SJSA1 (cell line): ENCODE results near the gene SCAPER. TPM values are rescaled to one million over a fixed set of nuclear protein-coding genes. Genes with fewer than 3 reads are reported as not detected.
"Not testable (repeated sequence)": the region's sequence is repeated elsewhere in the genome, so short reads cannot be mapped to it uniquely, and the experiment has no call there.

Source experiments
- DNase-seq, 2 experiments: peaks; one replicate each; pipeline ENCODE4 v3.0.0-alpha.2; 2015 to 2020; ENCODE audit warnings: low spot score in 2 of 2, low read depth in 1 of 2
- H3K27ac ChIP-seq: fragments of 250-450 bp; sonication (Bioruptor Pico); 2 replicates; pipeline ENCODE4 v1.5.1; 2020; ENCODE audit warnings: mild to moderate bottlenecking, moderate library complexity
- H3K27me3 ChIP-seq: fragments of 250-450 bp; sonication (Bioruptor Pico); replicated peaks from 2 replicates; pipeline ENCODE4 v1.5.1; 2020; ENCODE audit warnings: mild to moderate bottlenecking, moderate library complexity
- H3K36me3 ChIP-seq: fragments of 250-450 bp; sonication (Bioruptor Pico); 2 replicates; pipeline ENCODE4 v1.5.1; 2020; ENCODE audit warnings: mild to moderate bottlenecking
- H3K4me1 ChIP-seq: fragments of 250-450 bp; sonication (Bioruptor Pico); replicated peaks from 2 replicates; pipeline ENCODE4 v1.6.1; 2021; ENCODE audit warnings: mild to moderate bottlenecking
- H3K4me3 ChIP-seq: fragments of 250-450 bp; sonication (Bioruptor Pico); 2 replicates; pipeline ENCODE4 v1.5.1; 2020; ENCODE audit warnings: mild to moderate bottlenecking
- H3K9me3 ChIP-seq: fragments of 250-450 bp; sonication (Bioruptor Pico); replicated peaks from 2 replicates; pipeline ENCODE4 v1.5.1; 2020; ENCODE audit warnings: mild to moderate bottlenecking
- total RNA-seq: library from RNA; depleted of rRNA; stranded (reverse); fragments of >200 nt; shearing (Covaris generic); gene quantifications from 2 replicates; pipeline ENCODE4 v1.2.3, GENCODE V29; 2014

The SCAPER gene
- total RNA-seq, 1 experiment from 2014 or later: 10.2 TPM

DNA sequence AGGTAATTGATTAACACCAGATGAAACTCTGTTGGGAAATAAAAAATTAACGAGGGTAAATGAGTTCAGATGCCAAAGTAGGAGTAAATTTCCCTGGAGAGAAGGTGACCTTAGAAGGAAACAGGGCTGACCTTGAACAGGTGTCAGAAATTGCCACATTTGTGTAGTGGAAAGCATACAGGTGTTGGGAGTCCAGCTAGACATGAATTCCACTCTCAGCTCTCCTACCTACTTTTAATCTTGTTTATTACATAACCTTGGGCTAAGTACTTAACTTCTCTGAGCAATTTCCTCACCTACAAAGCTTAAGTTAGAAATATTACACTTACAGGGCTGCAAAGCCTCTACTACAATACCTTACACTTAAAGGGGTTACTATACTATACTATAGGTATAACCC, 472.5 kb downstream of the SCAPER start:
- no peak overlapping the region for H3K27ac ChIP-seq
- H3K27me3 ChIP-seq: no peaks in the 10 kb centered on the region
- H3K36me3 ChIP-seq: no peaks in the 10 kb centered on the region; the same call in 1 of the 2 replicates

GRCh38 chr15:76431971-76432370, 473.2 kb downstream of the SCAPER start:
- H3K27ac ChIP-seq: no peak overlapping the region
- H3K9me3 ChIP-seq: no peaks in the 10 kb centered on the region
- H3K4me1 ChIP-seq: no peaks in the 10 kb centered on the region; the same call in 1 of the 2 replicates
- no peaks in the 10 kb centered on the region for H3K27me3 ChIP-seq
- no peak for DNase-seq
- no peaks in the 10 kb centered on the region; the same call in 1 of the 2 replicates for H3K36me3 ChIP-seq
- H3K4me3 ChIP-seq: no peak overlapping the region

More for the DNA sequence above, 472.5 kb downstream of the SCAPER start:
- Histone ChIP-seq H3K4me1 (no peaks in the 10 kb centered on the region; the same call in 1 of the 2 replicates), H3K9me3 (no peaks in the 10 kb centered on the region), H3K4me3 (no peak overlapping the region)
- DNase-seq: no peak

DNA sequence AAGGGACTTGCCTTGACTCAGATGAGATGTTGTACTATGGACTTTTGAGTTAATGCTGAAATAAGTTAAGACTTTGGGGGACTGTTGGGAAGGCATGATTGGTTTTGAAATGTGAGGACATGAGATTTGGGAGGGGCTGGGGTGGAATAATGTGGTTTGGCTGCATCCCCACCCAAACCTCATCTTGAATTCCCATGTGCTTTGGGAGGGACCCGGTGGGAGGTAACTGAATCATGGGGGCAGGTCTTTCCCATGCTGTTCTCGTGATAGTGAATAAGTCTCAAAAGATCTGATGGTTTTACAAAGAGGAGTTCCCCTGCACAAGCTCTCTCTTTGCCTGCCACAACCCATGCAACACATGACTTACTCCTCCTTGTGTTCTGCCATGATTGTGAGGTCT, 474.4 kb downstream of the SCAPER start:
- not testable (repeated sequence) for H3K36me3 ChIP-seq, DNase-seq, H3K4me1 ChIP-seq, H3K4me3 ChIP-seq, H3K9me3 ChIP-seq, H3K27ac ChIP-seq, H3K27me3 ChIP-seq

DNA sequence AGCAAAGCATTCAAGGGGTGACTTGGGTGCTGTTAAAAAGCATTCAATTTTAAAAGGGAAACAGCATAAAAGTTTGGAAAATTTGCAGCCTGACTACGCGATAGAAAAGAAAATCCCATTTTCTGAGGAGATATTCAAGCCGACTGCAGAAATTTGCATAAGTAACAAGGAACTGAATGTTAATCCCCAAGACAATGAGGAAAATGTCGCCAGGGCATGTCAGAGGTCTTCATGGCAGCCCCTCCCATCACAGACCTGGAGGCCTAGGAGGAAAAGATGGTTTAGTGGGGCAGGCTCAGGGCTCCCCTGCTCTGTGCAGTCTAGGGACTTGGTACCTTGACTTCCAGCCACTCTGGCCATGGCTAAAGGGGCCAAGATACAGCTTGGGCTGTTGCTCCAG, 475.5 kb downstream of the SCAPER start:
- Histone ChIP-seq H3K9me3 (no peaks in the 10 kb centered on the region), H3K27me3 (no peaks in the 10 kb centered on the region), H3K27ac (no peak overlapping the region), H3K36me3 (no peaks in the 10 kb centered on the region; the same call in 1 of the 2 replicates), H3K4me3 (no peak overlapping the region), H3K4me1 (no peaks in the 10 kb centered on the region; the same call in 1 of the 2 replicates)
- no peak for DNase-seq

GRCh38 chr15:76426941-76427340, 478.2 kb downstream of the SCAPER start:
- Histone ChIP-seq H3K4me1 (no peaks in the 10 kb centered on the region), H3K27me3 (no peaks in the 10 kb centered on the region), H3K4me3 (no peak overlapping the region)

GRCh38 chr15:76418352-76419140, 486.6 kb downstream of the SCAPER start:
- no peak overlapping the region for H3K4me3 ChIP-seq
- 0 out of 2 replicates have a peak, but pooled peaks cover 3% of the 10 kb centered on the region for H3K27me3 ChIP-seq
- no peaks in the 10 kb centered on the region for H3K9me3 ChIP-seq
- H3K4me1 ChIP-seq: no peaks in the 10 kb centered on the region
- no peak for DNase-seq
- no peak overlapping the region for H3K27ac ChIP-seq
- no peaks in the 10 kb centered on the region for H3K36me3 ChIP-seq

More at GRCh38 chr15:76426941-76427340, 478.2 kb downstream of the SCAPER start:
- Histone ChIP-seq H3K27ac (no peak overlapping the region), H3K36me3 (no peaks in the 10 kb centered on the region), H3K9me3 (no peaks in the 10 kb centered on the region)
- DNase-seq: no peak

GRCh38 chr15:76401285-76401684, 503.9 kb downstream of the SCAPER start:
- Histone ChIP-seq H3K27me3 (no peaks in the 10 kb centered on the region), H3K36me3 (no peaks in the 10 kb centered on the region), H3K4me3 (no peak overlapping the region), H3K9me3 (no peaks in the 10 kb centered on the region), H3K27ac (no peak overlapping the region), H3K4me1 (no peaks in the 10 kb centered on the region)
- no peak for DNase-seq

GRCh38 chr15:76398317-76399104, 506.6 kb downstream of the SCAPER start:
- Histone ChIP-seq H3K4me1 (no peaks in the 10 kb centered on the region), H3K27ac (no peak overlapping the region), H3K36me3 (no peaks in the 10 kb centered on the region), H3K4me3 (no peak overlapping the region), H3K27me3 (no peaks in the 10 kb centered on the region), H3K9me3 (no peaks in the 10 kb centered on the region)
- no peak for DNase-seq

GRCh38 chr15:76393614-76394013, 511.5 kb downstream of the SCAPER start:
- H3K4me3 ChIP-seq: no peak overlapping the region
- H3K27ac ChIP-seq: no peak overlapping the region
- no peaks in the 10 kb centered on the region for H3K4me1 ChIP-seq
- DNase-seq: no peak
- H3K9me3 ChIP-seq: no peaks in the 10 kb centered on the region
- no peaks in the 10 kb centered on the region for H3K27me3 ChIP-seq
- H3K36me3 ChIP-seq: no peaks in the 10 kb centered on the region

- Histone ChIP-seq H3K27me3 (no peaks in the 10 kb centered on the region), H3K36me3 (no peaks in the 10 kb centered on the region), H3K27ac (no peak overlapping the region), H3K4me3 (no peak overlapping the region), H3K9me3 (no peaks in the 10 kb centered on the region), H3K4me1 (no peaks in the 10 kb centered on the region)
- no peak for DNase-seq
These were observed 513.3 kb downstream of the SCAPER start for GRCh38 chr15:76391847-76392246.

DNA sequence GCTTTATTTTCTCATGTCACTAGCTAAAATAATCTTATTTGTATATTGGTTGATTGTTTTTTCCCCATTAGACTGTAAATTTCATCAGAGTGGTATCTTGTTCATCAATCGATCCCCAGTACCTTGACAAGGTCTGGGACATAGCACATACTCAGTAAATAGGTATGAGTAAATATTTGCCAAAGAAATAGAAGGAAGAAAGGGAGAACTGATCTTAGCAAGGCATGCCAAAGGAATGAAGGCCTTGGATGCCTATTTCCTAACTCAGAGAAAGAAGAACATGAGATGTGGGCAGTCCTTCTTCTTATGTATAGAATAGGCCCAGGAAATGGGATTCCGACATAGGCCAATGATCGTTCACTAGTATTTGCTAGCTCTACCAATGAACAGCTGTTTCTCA, 513.8 kb downstream of the SCAPER start:
- Histone ChIP-seq H3K27me3 (no peaks in the 10 kb centered on the region), H3K9me3 (no peaks in the 10 kb centered on the region), H3K36me3 (no peaks in the 10 kb centered on the region), H3K4me1 (no peaks in the 10 kb centered on the region), H3K4me3 (no peak overlapping the region), H3K27ac (no peak overlapping the region)
- no peak for DNase-seq

DNA sequence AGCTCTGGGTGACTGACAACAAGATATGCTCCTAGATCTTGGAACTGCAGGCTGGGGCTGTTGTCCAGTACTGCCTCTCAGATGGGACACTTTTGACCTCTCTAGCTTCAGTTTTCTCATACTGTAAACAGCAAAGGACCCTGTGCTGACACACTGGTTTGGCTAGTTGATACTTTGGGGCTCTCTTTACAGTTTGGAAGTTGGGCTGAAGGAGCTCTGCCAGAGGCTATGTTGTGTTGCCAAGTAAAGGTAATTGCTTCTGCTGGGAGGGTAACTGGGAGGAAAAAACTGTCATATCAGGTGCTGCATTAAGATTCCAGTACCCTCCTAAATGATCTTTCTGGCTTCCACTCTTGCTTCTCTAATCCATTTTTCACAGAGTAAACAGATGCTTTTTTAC, 514.6 kb downstream of the SCAPER start:
- Histone ChIP-seq H3K9me3 (no peaks in the 10 kb centered on the region), H3K4me1 (no peaks in the 10 kb centered on the region), H3K27ac (no peak overlapping the region), H3K36me3 (no peaks in the 10 kb centered on the region), H3K4me3 (no peak overlapping the region), H3K27me3 (no peaks in the 10 kb centered on the region)
- DNase-seq: no peak

DNA sequence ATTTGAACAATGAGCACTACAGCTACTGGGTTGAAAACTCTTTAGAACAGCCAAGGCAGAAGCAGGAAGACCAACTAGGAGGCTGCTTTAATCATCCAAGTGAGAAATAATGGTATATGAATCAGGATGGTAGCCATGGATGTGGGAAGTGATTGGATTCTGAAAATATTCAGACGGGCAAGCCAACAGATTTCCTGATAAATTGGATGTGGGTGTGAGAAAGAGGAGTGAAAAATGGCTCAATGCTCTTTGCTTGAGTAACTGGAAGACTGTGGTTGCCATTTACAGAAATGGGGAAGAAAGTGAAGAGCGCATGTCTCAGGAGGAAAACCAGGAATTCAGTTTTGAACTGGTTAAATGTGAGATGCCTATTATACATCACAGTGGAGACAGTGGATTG, 518.2 kb downstream of the SCAPER start:
- H3K9me3 ChIP-seq: no peaks in the 10 kb centered on the region
- H3K4me3 ChIP-seq: no peak overlapping the region
- no peaks in the 10 kb centered on the region for H3K36me3 ChIP-seq
- no peak for DNase-seq
- H3K27ac ChIP-seq: no peak overlapping the region
- no peaks in the 10 kb centered on the region for H3K27me3 ChIP-seq
- H3K4me1 ChIP-seq: no peaks in the 10 kb centered on the region

- no peaks in the 10 kb centered on the region for H3K27me3 ChIP-seq
- no peaks in the 10 kb centered on the region for H3K9me3 ChIP-seq
- no peaks in the 10 kb centered on the region for H3K4me1 ChIP-seq
- DNase-seq: no peak
- no peaks in the 10 kb centered on the region for H3K36me3 ChIP-seq
- H3K4me3 ChIP-seq: no peak overlapping the region
- no peak overlapping the region for H3K27ac ChIP-seq
These were observed 519.0 kb downstream of the SCAPER start for GRCh38 chr15:76386178-76386577.
